ENCODE results near the gene DEPDC1B.

- TF ChIP-seq CTCF (IDR thresholded peaks at IDR 0.05) (no peak), POLR2A (IDR thresholded peaks at IDR 0.05) (no peak), POLR2AphosphoS5 (IDR thresholded peaks at IDR 0.05; ENCODE audit: insufficient read depth in 1 of 2, low read depth in 1 of 2) (no peak)
Measured at GRCh38 chr5:60675286-60675685, 24.7 kb downstream of the DEPDC1B start.
